GM15510 (cell line): Measurements from ENCODE around the gene MLLT3.

Experiments
- POLR2A ChIP-seq: IDR thresholded peaks from 3 replicates; pipeline ENCODE4 v1.6.1; 2011; ENCODE audit warnings: borderline replicate concordance; ENCODE audit not compliant: insufficient read length; ENCODE audit errors: extremely low read depth

The MLLT3 gene

GRCh38 chr9:20419533-20419932 is 202.8 kb downstream of the MLLT3 start:
- TF ChIP-seq POLR2A: no peak

GRCh38 chr9:20418485-20418884 is 203.8 kb downstream of the MLLT3 start:
- no peak for TF ChIP-seq POLR2A

DNA sequence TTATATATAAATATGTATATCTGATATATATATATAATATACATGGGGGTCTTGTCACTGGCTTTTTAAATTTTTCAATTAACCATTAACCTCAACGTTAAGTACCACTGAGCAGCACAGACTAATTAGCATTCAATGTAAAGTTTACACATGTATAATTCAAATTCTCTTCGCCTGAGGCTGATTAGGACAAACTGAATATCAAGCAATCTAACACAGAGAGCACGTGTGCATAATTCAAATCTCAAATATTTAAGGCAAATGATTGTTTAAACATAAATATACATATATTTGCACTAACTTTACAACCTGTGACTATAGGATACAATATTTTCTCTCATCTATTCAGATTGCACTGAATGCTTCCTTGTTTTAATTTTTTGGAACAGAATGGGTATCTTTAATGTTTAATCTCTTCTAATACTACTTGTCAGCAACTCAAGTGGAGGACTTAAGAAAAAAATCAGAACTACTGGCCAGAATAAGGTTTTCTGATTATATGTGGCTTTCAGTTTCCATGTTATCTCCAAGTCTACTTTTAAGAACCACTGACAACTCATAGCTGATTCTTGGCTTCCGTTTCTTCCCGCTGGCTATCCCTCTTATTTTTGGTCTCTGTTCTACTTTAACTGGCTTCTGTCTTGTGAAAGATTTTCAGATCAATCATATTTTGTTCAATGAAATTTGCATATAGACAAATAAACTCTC is 204.8 kb downstream of the MLLT3 start:
- no peak for TF ChIP-seq POLR2A

DNA sequence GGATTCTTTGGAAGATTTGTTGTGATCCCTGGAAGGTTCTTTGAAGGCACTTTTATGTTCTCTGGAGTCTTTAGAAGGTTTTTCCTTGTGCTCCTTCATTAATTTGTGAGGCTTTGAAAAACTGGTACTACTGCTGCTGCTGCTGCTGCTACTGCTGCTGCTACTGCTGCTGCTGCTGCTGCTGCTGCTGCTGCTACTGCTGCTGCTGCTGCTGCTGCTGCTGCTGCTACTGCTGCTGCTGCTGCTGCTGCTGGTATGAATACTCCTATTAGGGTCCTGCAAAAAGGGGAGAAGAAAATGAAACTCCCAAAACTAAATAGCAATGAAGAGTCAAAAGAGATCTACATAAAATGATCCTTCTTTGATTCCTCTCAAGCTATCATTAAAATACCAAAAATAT is 208.1 kb downstream of the MLLT3 start:
- TF ChIP-seq POLR2A: no peak

DNA sequence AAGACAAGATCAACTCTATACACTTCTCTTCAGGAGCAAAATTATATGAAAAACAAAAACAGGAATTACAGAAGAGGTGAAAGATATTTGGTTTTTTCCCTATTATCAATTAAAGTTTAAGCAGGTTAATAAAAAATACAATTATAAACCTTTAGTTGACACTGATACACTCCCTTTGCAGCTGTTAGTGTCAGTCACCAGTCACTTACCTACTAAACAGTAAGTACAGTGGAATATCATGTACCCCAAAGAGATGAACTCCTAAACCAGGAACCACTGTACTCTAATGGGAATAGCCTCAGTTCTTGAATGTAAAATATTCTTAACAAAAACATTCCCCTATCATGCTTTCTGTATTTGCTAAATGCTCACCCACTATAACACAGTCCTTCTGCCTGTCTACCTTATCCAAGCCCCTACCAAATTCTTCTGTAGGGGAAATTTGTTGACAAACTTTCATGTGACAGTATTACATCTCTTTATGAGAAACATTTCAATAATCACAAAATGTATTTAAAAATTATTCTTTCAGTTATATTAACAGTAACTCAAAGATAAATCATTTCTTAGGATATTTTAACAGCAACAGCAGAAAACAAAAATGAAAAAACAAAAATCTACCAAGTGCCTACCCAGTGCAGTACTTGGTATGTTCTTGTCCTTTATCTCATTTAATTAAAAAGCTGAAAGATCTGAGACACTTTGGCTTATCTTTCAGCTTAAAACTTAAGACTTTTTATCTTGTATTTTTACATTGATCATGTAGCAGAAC is 212.8 kb downstream of the MLLT3 start:
- no peak for TF ChIP-seq POLR2A

- no peak for TF ChIP-seq POLR2A
Measured at GRCh38 chr9:20408513-20408912, 213.8 kb downstream of the MLLT3 start.

DNA sequence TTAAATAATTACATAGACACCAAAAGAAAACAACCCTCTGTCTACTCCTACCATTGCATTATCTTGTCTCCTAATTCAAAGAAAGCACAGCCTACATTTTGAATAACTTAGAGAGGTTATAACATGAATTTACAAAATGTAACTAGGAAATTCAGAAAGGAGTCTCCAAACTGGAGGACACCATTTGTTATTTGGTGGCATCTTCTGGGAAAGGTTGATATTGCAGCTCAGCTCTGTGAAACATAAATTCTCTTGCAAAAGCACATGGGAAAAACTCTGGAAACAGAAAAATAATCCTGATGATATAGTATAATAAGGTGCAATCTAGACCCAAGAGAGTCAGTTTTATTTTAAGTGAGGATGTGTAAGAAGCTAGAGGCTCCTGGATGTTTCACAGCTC is 215.3 kb downstream of the MLLT3 start:
- no peak for TF ChIP-seq POLR2A

DNA sequence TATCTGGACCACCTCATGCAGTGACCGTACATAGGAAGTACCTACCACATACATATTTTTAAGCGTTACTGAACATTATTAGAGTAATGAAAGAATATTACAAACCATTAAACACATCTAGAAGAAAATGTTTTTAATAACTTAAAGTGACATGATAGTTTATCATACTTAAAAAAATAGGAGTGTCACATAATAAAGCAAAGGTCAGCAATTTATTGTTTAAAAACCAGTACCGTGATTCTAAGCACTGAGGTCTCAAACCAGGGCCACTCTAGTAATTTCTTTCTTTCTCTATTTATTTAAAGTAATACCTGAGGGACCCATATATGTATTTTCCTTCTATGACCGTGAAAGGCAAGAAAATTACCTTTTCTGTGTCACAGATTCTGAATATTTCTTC is 216.0 kb downstream of the MLLT3 start:
- TF ChIP-seq POLR2A: no peak

- TF ChIP-seq POLR2A: no peak
Measured at GRCh38 chr9:20405616-20406015, 216.7 kb downstream of the MLLT3 start.

- no peak for TF ChIP-seq POLR2A
Measured at GRCh38 chr9:20405078-20405477, 217.2 kb downstream of the MLLT3 start.

GRCh38 chr9:20404192-20404813 is 218.0 kb downstream of the MLLT3 start:
- no peak for TF ChIP-seq POLR2A

DNA sequence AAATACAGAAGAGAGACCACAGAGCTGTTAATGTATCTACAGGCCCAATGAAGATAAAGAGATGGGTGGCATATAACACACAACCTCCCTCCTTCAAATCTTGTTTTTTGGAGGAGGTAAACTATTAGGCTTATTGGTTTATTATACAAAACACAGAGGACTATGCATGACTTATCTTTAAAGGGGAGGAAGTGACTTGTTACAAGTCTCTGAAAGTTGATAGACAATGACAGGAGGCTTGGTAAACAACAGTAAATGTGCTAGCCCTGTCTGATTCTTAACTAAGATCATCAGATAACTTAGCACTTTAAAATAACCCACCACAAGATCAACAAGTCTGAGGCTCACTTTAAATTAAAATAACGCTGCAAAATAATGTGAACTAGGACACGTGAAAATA is 219.0 kb downstream of the MLLT3 start:
- no peak for TF ChIP-seq POLR2A

GRCh38 chr9:20402273-20402875 is 219.9 kb downstream of the MLLT3 start:
- TF ChIP-seq POLR2A: no peak

DNA sequence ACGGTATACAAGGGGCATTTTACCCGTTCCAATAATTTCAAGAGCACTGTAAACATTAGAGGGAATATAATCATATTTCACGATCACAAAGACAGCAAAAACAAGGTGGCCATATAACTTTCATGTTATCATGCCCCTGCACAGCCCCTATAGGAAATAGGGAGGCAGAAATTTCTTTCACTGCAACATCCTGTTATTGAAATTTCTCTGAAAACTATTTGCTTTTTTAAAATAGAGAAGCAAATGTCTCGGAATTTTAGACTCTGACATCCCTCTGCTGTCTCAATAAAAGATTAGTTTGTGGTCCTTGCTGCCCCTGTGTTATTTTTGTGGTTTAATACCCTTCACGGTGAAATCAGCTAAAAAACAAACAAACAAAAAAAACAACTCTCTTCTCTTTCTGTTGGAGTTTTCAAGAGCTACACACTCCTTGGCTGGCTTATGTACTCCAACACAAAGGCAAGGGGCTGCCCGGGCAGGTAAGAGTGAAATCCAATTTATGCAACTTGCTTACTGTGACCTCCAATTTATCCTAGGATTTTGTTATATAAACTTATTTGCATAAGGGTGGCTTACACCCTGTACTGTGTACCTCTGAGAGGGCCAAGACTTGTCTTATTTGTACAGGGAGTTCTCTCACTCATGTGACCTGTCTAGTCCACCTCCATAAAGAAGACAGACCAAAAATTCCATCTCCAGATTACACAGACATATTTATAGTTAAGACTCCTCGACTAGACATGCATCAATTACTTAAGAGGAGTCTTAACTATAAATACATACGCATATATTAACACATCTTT is 223.6 kb downstream of the MLLT3 start:
- no peak for TF ChIP-seq POLR2A
